Measurements from ENCODE around the gene ZNF501.

- TF ChIP-seq CTCF (conservative IDR thresholded peaks at IDR 0.05; ENCODE audit: low read depth, low read length) (no peak), EZH2phosphoT487 (IDR thresholded peaks at IDR 0.05; ENCODE audit: borderline replicate concordance, low read length) (no peak), EZH2 (IDR thresholded peaks at IDR 0.05; ENCODE audit: low read length, unreplicated experiment) (no peak)
These were observed 5.3 kb downstream of the ZNF501 start for GRCh38 chr3:44734646-44735168.

Measured in PC-3 (cell line).